ENCODE results near the gene ASL.
"Not testable (repeated sequence)": the region's sequence is repeated elsewhere in the genome, so short reads cannot be mapped to it uniquely, and the experiment has no call there.

Gene ASL

GRCh38 chr7:66076462-66077329 is 1.1 kb downstream of the ASL start:
- no peak for DNase-seq (ENCODE audit: low read depth, low spot score)

GRCh38 chr7:66078067-66078466 is 2.4 kb downstream of the ASL start:
- DNase-seq (ENCODE audit: low read depth, low spot score) = no peak

- DNase-seq (ENCODE audit: low read depth, low spot score) = no peak
Measured at GRCh38 chr7:66082083-66082482, 6.5 kb downstream of the ASL start.

- DNase-seq (ENCODE audit: low read depth, low spot score) = no peak
Measured at GRCh38 chr7:66082886-66083415, 7.3 kb downstream of the ASL start.

GRCh38 chr7:66083677-66084076 is 8.1 kb downstream of the ASL start:
- no peak for DNase-seq (ENCODE audit: low read depth, low spot score)

- no peak for DNase-seq (ENCODE audit: low read depth, low spot score)
Measured at GRCh38 chr7:66088861-66089838, 13.5 kb downstream of the ASL start.

GRCh38 chr7:66092654-66093053 is 17.0 kb downstream of the ASL start:
- no peak for DNase-seq (ENCODE audit: low read depth, low spot score)

GRCh38 chr7:66095010-66095409 is 19.4 kb downstream of the ASL start:
- no peak for DNase-seq (ENCODE audit: low read depth, low spot score)

- DNase-seq (ENCODE audit: low read depth, low spot score) = no peak
Measured at GRCh38 chr7:66099232-66099550, 23.6 kb downstream of the ASL start.

GRCh38 chr7:66099551-66100407 is 24.2 kb downstream of the ASL start:
- no peak for DNase-seq (ENCODE audit: low read depth, low spot score)

- no peak for DNase-seq (ENCODE audit: low read depth, low spot score)
Measured at GRCh38 chr7:66100408-66101050, 24.9 kb downstream of the ASL start.

- not testable (repeated sequence) for DNase-seq (ENCODE audit: low read depth, low spot score)
Measured at GRCh38 chr7:66102168-66102567, 26.5 kb downstream of the ASL start.

- not testable (repeated sequence) for DNase-seq (ENCODE audit: low read depth, low spot score)
Measured at GRCh38 chr7:66103994-66104393, 28.4 kb downstream of the ASL start.

- DNase-seq (ENCODE audit: low read depth, low spot score) = no peak
Measured at GRCh38 chr7:66105263-66105748, 29.7 kb downstream of the ASL start.

- DNase-seq (ENCODE audit: low read depth, low spot score) = not testable (repeated sequence)
Measured at GRCh38 chr7:66108410-66108809, 32.8 kb downstream of the ASL start.

GRCh38 chr7:66110856-66111255 is 35.2 kb downstream of the ASL start:
- no peak for DNase-seq (ENCODE audit: low read depth, low spot score)

GRCh38 chr7:66114743-66115649 is 39.4 kb downstream of the ASL start, which contains the start of gene CRCP:
TSS of gene CRCP (plus strand) at chr7:66114847. CDS start at chr7:66114963, 116 bp downstream.
- DNase-seq (ENCODE audit: low read depth, low spot score) = peak; percentile 68

GRCh38 chr7:66116680-66117420 is 41.2 kb downstream of the ASL start:
- not testable (repeated sequence) for DNase-seq (ENCODE audit: low read depth, low spot score)

- no peak for DNase-seq (ENCODE audit: low read depth, low spot score)
Measured at GRCh38 chr7:66118603-66119002, 43.0 kb downstream of the ASL start.
